Activated CD4-positive, alpha-beta T cell treated with anti-CD3 and anti-CD28 coated beads, Interleukin-10, Interleukin-2, amounts not matched to agents 100 ng/mL and 50 ng/mL, durations not matched to agents 16 hours and 8 hours (primary cell): ENCODE data around the gene EFCAB12.
"Not testable (repeated sequence)": the region's sequence is repeated elsewhere in the genome, so short reads cannot be mapped to it uniquely, and the experiment has no call there.

Source experiments
- DNase-seq: peaks from one replicate; pipeline ENCODE4 v3.0.0-alpha.2; 2020

The EFCAB12 gene

DNA sequence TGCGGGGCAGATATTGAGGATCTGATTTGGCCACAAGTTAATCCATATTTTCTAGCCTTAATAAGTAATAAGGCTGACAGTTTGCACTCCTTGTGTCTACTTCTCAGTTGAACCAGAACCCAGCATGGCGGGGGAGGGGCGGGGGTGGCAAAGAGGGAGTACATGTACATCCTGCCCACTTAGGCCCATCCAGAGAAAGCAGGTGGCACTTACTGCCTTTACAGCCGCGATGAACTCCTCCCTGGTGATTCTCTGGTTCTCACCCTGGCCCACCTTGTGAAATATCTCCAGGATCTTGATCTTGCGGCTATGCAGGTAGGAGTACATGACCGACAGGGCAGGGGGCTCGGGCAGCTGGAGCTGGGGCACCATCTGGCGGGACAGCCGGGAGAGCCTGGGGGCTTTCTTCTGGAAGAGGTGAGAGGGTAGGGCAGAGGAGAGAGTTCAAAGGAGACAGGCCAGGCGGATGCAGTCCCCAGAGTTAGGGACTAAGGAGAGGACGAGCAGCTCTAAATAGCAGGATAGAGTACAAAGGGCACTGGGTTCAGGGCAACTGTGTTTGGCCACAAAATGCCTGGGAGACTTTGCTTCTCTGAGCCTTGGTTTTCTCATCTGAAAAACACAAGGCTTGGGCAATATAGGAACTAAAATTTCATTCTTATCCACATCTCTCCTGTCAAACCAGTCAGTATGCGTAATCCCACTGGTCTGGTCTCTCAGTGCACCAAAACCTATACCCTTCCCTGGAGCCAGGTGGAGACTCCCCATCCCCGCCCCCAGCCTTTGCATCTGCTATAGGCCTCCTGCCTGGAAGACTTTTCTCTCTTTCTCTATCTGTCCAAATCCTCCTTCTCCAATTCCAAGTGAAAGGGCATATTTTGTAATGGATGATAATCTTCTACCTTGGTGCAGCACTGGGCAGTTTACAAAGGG is 10.1 kb downstream of the EFCAB12 start:
- DNase-seq, result no peak

DNA sequence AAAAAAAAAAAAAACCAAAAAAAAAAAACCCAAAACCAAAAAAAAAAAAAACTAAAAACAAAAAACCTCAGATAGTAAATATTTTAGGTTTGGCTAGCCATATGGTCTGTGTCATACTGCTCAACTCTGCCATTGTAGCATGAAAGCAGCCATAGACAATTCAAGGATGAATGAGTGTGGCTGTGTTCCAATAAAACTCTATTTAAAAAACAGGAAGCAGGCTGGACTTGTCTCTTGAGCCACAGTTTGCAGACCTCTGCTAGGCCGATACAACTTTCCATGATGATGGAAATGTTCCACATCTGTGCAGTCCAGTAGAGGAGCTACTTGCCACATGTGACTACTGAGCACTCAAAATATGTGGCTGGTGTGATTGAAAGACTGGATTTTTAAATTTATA is 11.1 kb downstream of the EFCAB12 start:
- no peak for DNase-seq

DNA sequence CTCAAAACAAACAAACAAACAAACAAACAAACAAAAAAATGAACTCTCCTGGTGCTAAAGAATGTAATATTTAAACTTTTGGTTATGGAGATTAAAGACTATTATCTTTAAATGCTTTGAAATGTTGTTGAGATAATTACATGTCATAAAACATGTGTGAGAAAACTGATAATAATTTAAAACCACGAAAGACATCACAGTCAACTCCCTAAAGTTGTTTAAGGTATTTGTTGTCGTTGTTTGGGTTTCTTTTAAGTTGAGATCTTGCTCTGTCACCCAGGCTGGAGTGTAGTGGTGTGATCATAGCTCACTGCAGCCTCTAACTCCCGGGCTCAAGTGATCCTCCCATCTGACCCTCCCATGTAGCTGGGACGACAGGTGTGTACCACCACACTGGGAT is 12.0 kb downstream of the EFCAB12 start:
- no peak for DNase-seq

DNA sequence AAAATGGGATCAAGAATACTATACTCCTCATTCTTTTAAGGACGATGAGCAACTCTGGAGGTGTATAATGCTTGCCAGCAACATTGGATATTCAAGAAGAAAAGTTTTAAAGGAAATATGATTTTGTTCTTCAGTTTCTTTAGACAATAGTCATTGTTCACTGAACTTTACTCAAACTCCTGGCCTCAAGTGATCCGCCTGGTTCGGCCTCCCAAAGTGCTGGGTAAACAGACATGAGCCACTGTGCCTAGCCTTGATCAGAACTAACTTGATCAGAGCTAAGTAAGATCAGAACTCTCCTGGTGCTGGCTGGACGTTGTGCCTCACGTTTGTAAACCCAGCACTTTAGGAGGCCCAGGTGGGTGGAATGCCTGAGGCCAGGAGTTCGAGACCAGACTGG is 12.6 kb downstream of the EFCAB12 start:
- DNase-seq, result no peak

DNA sequence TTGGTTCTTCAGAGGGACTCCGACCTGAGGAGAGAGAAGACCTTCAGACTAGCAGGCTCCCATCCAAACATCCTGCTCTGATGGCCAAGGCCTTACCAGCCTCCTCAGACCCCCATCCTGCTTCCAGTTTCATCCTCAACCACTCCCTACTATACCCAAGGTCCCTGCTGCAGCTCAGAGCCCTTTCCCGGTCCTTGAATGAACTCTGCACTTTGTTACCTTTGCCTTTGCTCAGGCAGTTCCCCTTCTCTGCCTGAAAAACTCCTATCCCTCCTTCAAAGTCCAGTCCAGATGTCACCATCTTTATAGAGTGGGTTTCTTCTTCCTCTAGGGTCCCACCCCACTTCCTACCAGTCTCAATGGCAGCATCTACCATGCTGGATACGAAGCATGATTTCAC is 13.1 kb downstream of the EFCAB12 start:
- no peak for DNase-seq

DNA sequence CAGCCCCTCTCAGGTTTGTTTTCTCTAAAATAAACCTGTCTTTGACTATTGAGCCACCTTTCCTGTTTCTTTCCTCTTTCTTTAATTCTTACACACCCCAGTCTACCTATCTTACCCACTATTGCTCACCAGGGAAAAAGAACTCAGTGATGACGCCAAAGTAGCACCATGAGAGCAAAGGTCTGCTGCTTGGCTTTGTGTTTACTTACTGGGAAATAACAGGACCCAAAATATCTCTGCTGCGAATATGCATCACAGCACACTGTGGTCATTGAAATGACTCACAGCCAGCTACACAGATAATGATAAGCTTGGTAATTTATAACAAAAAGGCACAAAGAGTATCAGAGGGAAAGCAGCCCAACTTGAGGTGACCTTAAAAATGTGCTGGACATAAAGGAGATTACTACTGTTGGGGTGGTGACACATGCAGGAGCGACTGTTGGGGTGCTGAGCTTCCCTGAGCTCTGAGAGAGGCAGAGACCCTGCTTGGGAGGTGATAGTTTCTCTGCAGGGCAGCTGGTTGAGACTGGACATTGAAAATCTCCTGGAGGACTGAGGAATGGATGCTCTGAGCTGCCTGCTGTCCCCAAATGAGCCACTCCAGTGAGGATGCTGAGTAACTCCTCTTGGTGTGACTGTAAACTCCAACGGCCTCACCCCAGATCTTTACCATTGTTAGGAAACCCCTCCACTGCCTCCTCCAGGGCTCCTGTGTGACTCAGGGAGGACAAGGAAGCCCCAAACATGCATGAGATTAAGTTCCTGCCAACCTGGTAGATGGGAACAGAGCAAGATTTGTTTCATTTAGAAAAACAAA is 14.5 kb downstream of the EFCAB12 start:
- no peak for DNase-seq

DNA sequence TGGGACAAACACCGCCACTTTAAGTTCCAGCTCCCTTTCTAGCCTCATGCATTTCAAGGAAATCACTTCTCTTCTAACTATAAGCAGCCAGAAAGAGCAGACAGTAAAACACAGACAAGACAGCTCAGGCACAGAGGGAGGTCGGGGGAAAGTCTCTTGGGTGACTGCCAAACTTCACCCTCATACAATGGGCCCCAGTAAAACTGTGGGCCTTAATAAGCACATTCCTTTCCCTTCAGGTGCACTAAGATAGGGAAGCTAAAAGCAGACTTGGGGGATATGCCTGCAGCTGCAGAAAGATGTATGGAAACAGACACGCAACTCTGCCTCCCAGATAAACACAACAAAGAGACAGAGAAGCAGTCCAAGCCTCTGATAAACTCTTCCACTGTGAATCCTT is 15.2 kb downstream of the EFCAB12 start:
- not testable (repeated sequence) for DNase-seq

DNA sequence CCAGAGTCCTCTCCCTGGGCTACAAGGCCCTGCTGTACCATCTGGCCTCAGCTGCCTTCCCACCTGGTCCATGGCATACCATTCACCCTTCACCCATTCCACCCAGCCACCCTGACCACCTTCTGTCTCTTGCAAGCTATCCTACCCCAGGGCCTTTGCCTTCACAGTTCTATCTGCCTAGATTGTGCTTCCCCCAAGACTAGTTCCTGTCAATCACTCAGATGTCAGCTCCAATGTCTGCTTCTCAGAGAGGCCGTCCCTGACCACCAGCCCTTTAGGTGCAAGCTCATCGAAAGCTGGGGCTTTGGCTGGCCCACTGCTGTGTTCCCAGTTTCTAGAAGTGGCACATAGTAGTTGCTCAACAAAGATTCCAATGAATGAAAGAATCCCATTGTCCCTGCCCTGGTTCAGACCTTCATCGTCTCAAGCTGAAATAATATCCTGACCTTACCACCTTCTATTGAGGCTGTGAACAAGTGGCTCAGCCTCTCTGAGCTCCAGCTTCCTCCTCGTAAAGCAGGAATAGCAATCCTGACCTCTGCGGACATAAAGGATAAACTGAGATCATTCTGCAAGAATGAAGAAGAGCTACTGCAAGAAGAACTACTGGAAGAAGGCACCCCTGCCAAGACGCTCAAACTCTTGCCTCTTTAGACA is 15.8 kb downstream of the EFCAB12 start:
- no peak for DNase-seq

DNA sequence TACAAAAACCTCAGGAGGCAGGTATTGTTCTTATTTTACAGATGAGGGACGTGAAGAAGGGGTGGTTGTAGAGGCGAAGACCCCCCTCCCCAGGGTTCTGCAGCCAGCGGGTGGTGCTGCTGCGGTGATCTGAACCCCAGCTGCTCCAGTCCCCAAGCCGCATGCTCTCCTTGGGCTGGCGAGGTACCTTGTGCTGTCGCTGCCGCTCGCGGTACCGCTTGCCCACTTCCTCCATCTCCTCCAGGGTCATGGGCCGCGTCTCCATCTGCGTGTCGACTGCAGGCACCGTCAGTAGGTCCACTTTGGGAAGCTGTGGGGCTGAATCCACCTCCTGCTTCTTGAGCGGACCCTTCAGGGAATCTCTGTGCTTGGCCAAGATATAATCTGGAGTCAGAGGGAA is 17.5 kb downstream of the EFCAB12 start:
- no peak for DNase-seq

DNA sequence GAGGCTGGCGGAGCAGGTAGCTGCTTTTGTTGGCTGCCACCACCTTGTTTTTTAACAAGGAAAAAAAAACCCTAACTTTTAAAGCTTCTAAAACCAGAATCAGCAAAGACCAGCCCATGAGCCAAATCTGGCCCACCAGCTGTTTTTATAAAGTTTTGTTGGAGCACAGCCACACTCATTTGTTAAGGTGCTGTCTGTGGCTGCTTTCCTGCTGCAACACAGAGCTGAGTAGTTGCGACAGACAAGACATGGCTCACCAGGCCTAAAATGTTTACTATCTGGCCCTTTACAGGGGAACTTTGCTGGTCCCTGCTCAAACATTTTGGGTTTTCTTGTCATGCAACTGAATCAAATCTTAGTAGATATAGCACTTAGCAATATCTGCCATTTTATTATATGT is 18.9 kb downstream of the EFCAB12 start:
- no peak for DNase-seq

DNA sequence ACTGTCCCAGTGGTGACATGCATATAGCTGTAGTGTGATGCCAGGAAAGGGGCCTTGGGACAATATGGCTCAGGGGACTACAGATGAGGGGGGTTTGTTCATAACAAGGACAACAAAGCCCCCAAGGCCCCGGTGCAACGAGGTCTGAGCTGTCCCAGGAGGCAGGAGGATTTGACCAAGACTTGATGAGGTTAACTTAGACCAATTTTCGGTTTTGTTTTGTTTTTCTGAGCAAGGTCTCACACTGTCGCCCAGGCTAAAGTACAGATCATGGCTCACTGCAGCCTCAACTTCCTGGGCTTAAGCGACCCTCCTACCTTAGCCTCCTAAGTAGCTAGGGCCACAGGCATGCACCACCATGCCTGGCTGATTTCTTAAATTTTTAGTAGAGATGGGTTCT is 23.8 kb downstream of the EFCAB12 start:
- no peak for DNase-seq

DNA sequence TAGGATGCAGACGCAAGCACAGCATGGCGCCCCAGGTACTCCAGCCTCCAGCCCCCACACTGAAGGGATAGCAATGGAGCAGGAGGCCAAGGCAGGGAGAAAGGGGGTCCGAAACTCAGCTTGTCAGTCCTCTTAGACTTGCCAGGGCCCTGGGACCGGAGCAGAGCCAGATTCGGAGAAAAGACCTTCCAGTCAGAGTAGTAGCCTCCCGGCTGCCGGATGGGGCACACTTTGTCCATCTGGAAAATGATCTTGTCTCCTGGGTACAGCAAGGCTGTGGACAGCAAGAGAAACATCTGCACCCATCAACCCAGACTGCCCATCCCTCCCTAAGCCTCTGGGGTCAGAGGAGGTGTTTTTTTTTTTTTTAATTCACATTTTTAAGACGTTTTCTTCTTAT is 24.3 kb downstream of the EFCAB12 start:
- no peak for DNase-seq

DNA sequence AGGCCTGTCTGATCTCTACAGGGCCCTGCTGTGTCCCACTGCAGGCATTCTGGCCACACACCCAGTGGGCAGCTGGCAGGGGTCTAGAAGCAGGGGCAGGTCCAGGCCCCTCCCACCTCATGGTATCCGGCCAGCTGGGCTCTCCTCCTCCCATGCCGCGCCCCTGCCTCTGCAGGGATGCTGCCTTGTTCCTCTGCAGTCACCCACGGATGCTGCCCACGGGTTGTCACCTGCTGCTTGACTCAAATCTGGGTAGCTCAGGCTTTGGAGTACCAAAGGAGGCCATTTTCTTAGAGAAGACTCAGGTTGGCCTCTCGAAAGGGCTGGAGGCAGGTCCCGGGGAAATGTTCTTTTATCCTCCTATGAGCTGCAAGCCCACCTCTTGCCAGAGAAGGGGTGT is 25.0 kb downstream of the EFCAB12 start:
- no peak for DNase-seq

DNA sequence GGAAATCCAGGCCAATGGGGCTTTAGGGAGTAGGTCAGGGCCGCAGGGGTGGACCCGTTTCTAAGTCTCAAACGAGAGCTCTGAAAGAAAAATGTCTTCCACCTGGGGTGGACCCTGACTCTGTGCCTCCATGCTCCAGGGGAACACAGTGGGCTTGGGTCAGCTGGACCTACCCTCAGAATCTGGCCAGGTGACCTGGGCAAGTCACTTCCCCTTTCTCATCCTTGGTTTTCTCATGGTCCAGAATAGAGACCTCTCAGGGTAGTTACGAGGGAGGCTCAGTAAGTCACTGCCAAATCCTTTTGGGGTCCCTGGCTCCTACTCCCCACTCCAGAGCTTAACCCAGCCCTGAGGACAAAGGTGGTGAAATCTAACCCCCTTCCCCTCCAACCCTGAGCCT is 25.8 kb downstream of the EFCAB12 start:
- no peak for DNase-seq

DNA sequence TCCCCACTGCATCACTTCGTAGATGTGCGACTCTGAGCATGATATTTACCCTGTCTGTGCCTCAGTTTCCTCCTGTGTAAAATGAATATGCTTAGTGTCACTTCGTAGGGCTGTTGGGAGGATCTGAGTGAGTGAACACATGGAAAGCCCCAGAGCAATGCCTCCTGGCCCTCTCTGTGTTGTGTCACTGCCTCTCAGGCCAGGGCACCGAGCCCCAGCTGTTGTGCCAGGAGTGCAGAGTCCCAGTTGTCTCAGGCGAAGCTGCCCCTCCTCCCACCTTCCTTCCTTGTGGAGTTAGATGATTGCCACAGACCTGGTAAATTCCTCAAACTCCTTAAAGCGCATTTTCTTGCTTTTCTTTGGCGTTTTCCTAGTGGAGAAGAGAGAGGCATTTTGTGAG is 26.2 kb downstream of the EFCAB12 start:
- no peak for DNase-seq

DNA sequence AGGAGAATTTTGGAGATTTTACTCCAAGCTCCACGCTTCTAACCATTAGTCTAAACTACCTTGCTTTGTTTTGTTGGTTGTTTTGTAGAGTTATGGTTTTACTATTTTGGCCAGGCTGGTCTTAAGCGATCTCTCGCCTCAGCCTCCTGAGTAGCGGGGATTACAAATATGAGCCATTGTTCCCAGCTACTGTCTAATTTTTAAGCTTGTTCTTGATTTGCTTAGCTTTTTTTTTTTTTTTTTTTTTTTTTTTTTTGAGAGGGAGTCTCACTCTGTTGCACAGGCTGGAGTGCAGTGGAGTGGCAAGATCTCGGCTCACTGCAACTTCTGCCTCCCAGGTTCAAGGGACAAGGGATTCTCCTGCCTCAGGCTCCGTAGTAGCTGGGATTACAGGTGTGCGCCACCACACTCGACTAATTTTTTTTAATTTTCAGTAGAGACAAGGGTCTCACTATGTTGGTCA is 28.5 kb downstream of the EFCAB12 start:
- peak; percentile 39 for DNase-seq

DNA sequence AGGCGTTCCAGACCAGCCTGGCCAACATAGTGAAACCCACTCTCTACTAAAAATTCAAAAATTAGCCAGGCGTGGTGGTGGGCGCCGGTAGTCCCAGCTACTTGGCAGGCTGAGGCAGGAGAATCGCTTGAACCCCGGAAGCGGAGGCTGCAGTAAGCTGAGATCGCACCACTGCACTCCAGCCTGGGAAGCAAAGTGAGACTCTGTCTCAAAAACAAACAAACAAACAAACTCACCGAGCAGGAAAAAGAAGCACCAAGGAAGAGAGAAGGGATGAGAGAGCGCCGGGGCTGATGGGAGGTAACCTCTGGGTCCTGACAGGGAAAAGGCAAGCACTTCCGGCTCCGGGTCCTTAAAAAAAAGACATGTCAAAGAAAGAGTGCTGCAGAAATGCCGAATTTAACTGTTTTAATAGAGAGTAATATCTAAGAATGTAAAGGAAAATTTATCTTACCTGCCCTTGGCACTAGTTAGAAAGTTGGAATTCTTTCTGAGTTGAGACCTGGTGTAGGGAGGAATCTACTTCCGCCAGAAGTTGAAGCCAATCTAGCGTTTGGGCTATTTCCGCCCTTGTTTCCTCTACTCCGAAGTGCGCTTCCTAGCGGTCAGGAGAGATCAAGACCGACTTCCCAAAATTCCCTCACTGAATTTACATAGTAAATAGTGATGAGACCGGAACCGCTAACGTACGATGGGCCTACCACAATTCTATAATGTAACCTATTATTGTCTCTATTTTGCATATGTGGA is 29.1 kb downstream of the EFCAB12 start:
- DNase-seq, result peak; percentile 90

DNA sequence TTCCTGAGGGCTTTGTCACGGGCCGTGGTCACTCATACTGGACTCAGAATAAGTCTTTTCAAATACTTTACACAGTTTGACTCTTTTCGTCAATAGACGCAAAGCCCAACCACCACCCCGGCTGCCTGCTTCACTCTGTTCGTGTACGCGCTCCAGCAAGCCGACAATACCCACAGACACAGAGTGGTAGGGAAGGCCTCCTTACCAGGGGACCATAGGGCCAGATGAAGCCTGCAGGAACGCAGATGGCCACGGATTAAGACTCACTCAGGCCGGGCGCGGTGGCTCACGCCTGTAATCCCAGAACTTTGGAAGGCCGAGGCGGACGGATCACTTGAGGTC is 29.7 kb downstream of the EFCAB12 start:
- peak; percentile 7 for DNase-seq

DNA sequence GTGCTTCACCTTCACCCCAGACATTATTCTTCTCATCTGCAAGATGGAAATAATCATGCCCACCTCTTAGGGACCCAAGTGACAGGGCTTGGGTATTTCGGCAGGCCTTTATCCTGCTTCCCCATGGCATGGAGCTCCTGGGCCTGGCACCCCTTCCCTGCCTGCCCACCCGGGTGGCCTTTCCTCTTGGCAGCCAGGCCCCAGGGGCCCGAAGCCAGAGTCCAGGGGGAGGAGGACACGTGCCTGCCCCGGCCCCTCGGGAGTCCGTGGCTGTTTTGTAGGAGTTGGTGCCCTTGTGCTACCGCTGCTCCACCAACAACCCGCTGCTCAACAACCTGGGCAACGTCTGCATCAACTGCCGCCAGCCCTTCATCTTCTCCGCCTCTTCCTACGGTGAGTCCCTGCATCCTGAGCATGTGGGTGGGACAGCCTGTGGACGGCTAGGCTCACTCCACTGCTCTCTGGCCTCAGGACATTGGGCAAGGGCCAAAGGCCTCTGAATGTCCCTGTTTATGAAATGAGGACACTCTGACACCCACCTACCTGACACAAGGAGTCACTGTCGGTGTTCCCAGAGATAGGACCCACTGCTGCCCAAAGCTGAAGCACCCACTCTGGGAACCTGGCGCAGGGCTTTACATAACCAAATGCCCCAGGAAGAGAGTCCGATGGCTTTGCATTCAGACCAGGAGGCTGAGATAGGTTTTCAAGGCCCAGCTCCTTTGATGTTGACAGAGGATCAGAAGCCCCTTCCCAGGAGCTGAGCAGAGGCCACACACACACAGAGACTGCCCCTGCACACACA is 34.5 kb downstream of the EFCAB12 start:
- not testable (repeated sequence) for DNase-seq

DNA sequence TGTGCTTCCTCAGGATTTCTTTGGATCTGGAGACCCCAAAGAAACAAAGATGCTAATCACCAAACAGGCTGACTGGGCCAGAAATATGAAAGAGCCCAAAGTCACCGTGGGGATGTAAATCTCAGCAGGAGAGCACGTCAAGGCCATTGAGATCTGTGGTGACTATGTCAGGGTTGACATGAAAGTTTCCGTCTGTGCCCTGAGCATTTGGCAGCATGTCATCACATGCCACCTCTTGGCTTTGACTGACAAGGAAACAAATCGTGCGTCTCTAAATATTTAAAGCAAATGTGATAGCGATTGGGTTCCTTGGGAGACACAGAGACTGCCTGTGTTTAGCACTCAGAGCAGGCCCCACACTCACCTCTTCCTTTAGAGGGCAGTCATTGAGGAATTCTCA is 35.2 kb downstream of the EFCAB12 start:
- DNase-seq, result no peak

DNA sequence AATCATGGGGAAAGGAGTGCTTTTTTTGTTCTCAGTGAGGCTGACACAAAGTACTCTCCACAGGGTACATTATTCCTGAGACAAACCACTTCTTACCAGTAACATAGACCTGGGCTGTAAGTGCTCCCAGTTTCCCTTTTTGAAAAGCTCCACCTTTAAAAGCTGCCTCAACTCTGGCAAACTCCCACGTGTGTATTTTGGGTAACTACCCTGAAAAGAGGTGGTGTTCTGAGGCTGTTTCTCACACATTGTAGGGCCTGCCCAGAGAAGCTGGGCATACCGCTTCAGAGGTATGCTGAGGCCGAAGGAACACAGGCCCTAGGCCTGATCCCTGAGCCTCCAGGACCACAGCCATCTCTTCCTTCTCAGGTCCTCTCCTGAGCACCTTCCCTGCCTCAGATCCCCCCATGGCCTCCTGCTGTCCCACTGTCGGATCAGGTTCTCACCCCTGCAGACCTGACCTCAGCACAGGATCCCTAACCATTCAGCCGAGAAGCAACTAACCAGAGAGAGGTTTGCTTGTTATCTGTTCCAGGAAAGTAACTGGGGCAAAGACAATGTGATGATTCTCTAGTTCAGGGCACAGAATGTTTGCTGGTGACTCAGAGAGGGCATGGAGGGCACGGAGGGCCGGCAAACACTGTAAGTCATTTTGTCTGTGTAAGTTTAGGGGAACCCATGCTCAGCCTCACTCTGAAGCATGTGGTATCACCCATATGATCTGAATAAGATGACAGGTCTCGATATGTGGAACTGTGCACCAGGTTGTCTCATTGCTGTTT is 36.1 kb downstream of the EFCAB12 start:
- not testable (repeated sequence) for DNase-seq
